HG02938 (cell line): Measurements from ENCODE around the gene DMRTA1.
A peak's percentile ranks its signal among the peaks of the same experiment; 100 is the strongest.
"Not testable (repeated sequence)": the region's sequence is repeated elsewhere in the genome, so short reads cannot be mapped to it uniquely, and the experiment has no call there.

Experiments
- ATAC-seq: cut with Tn5 transposase; IDR thresholded peaks from one replicate; pipeline ENCODE4 v1.9.1; 2021; ENCODE audit warnings: mild to moderate bottlenecking, moderate library complexity; ENCODE audit not compliant: unreplicated experiment

Gene DMRTA1

GRCh38 chr9:22446589-22446949, at the start of gene DMRTA1:
Gene DMRTA1, plus strand, starts transcription at chr9:22446824. Its CDS starts 242 bp downstream, at chr9:22447066.
- ATAC-seq: no peak

GRCh38 chr9:22401671-22402070, 45.0 kb upstream of the DMRTA1 start:
- ATAC-seq: no peak

GRCh38 chr9:22405869-22406659, 40.6 kb upstream of the DMRTA1 start:
- no peak for ATAC-seq

- no peak for ATAC-seq
Observed at GRCh38 chr9:22413884-22414283, 32.7 kb upstream of the DMRTA1 start.

- ATAC-seq: no peak
Observed at GRCh38 chr9:22415941-22416691, 30.5 kb upstream of the DMRTA1 start.

- ATAC-seq: no peak
Observed at GRCh38 chr9:22416692-22417060, 29.9 kb upstream of the DMRTA1 start.

GRCh38 chr9:22423566-22423965, 23.1 kb upstream of the DMRTA1 start:
- ATAC-seq: no peak

GRCh38 chr9:22424616-22425015, 22.0 kb upstream of the DMRTA1 start:
- ATAC-seq: no peak

- ATAC-seq: no peak
Observed at GRCh38 chr9:22425551-22425950, 21.1 kb upstream of the DMRTA1 start.

GRCh38 chr9:22427226-22427880, 19.3 kb upstream of the DMRTA1 start:
- no peak for ATAC-seq

- no peak for ATAC-seq
Observed at GRCh38 chr9:22433691-22434090, 12.9 kb upstream of the DMRTA1 start.

- ATAC-seq: not testable (repeated sequence)
Observed at GRCh38 chr9:22435252-22435651, 11.4 kb upstream of the DMRTA1 start.

GRCh38 chr9:22437461-22438067, 9.1 kb upstream of the DMRTA1 start:
- not testable (repeated sequence) for ATAC-seq

- ATAC-seq: no peak
Observed at GRCh38 chr9:22440841-22441240, 5.8 kb upstream of the DMRTA1 start.

GRCh38 chr9:22446950-22447617, 460 bp downstream of the DMRTA1 start:
- ATAC-seq: peak; percentile 81

- no peak for ATAC-seq
Observed at GRCh38 chr9:22447618-22448305, 1.1 kb downstream of the DMRTA1 start.

GRCh38 chr9:22449719-22450118, 3.1 kb downstream of the DMRTA1 start:
- no peak for ATAC-seq

GRCh38 chr9:22452415-22453010, 5.9 kb downstream of the DMRTA1 start:
- ATAC-seq: peak; percentile 68

GRCh38 chr9:22454016-22454415, 7.4 kb downstream of the DMRTA1 start:
- no peak for ATAC-seq

- no peak for ATAC-seq
Observed at GRCh38 chr9:22455181-22455580, 8.6 kb downstream of the DMRTA1 start.
